DND-41 (cell line): ENCODE results near the gene SMURF2.

Source experiments
- ATAC-seq: fragments of 200-7000 bp; cut with Tn5 transposase; 3 replicates; pipeline ENCODE4 v1.9.1; 2021; ENCODE audit warnings: low read depth; ENCODE audit not compliant: insufficient read depth
- DNase-seq: peaks from one replicate; pipeline ENCODE4 v3.0.0-alpha.2; 2020
- H2AFZ ChIP-seq: 2 replicates; pipeline ENCODE4 v1.6.0; 2012; ENCODE audit warnings: low read depth, low read length
- H3K27ac ChIP-seq: 2 replicates; pipeline ENCODE4 v1.5.1; 2012; ENCODE audit warnings: low read length, inconsistent platforms
- H3K27me3 ChIP-seq: fragments of 200-600 bp; sonication (generic); 2 replicates; pipeline ENCODE4 v1.6.0; 2012; ENCODE audit warnings: low read length, mild to moderate bottlenecking, inconsistent platforms; ENCODE audit not compliant: insufficient read depth, poor library complexity
- H3K36me3 ChIP-seq: 2 replicates; pipeline ENCODE4 v1.5.1; 2012; ENCODE audit warnings: low read length, inconsistent platforms; ENCODE audit not compliant: insufficient read depth
- H3K4me1 ChIP-seq: 2 replicates; pipeline ENCODE4 v1.5.1; 2012; ENCODE audit warnings: mild to moderate bottlenecking, low read length; ENCODE audit not compliant: insufficient read depth
- H3K4me2 ChIP-seq: 2 replicates; pipeline ENCODE4 v1.6.0; 2012; ENCODE audit warnings: mild to moderate bottlenecking, moderate library complexity, low read length, inconsistent platforms; ENCODE audit not compliant: insufficient read depth
- H3K4me3 ChIP-seq, 2 experiments: fragments of 200-600 bp in 1 of 2; shearing (Covaris generic) in 1 of 2; 2 replicates each; pipeline ENCODE4 v1.5.1; 2012 to 2016; ENCODE audit warnings: inconsistent platforms in 2 of 2, low read length in 2 of 2, mild to moderate bottlenecking in 2 of 2, low read depth in 1 of 2, moderate library complexity in 1 of 2
- H3K79me2 ChIP-seq: 2 replicates; pipeline ENCODE4 v1.6.0; 2012; ENCODE audit warnings: low read length, inconsistent platforms; ENCODE audit not compliant: insufficient read depth
- H3K9ac ChIP-seq: 2 replicates; pipeline ENCODE4 v1.6.0; 2012; ENCODE audit warnings: low read depth, mild to moderate bottlenecking, inconsistent platforms, low read length, moderate library complexity
- H3K9me3 ChIP-seq: 2 replicates; pipeline ENCODE4 v1.5.1; 2012; ENCODE audit warnings: low read length, moderate library complexity, mild to moderate bottlenecking, inconsistent platforms; ENCODE audit not compliant: insufficient read depth, severe bottlenecking
- H4K20me1 ChIP-seq: 2 replicates; pipeline ENCODE4 v1.6.0; 2012; ENCODE audit warnings: low read length; ENCODE audit not compliant: insufficient read depth
- CTCF ChIP-seq: IDR thresholded peaks from 2 replicates; pipeline ENCODE4 v1.5.1; 2012; ENCODE audit warnings: borderline replicate concordance, low read length, moderate library complexity, mild to moderate bottlenecking; ENCODE audit not compliant: poor library complexity, severe bottlenecking; ENCODE audit errors: extremely low read depth
- EZH2 ChIP-seq: IDR thresholded peaks from 3 replicates; pipeline ENCODE4 v1.6.1; 2012; ENCODE audit warnings: borderline replicate concordance, low read depth, mild to moderate bottlenecking, moderate library complexity, low read length, inconsistent platforms; ENCODE audit not compliant: severe bottlenecking

Gene SMURF2

GRCh38 chr17:64694207-64694606 lies 32.1 kb upstream of the SMURF2 start:
- ATAC-seq (no peak), DNase-seq (no peak)
- no peak overlapping the region for H3K9ac ChIP-seq
- no peaks in the 10 kb centered on the region for H3K4me1 ChIP-seq
- H3K79me2 ChIP-seq = no peaks in the 10 kb centered on the region
- H4K20me1 ChIP-seq = no peaks in the 10 kb centered on the region
- H3K27me3 ChIP-seq = no peaks in the 10 kb centered on the region
- H3K27ac ChIP-seq = no peak overlapping the region
- no peaks in the 10 kb centered on the region for H3K9me3 ChIP-seq
- H3K36me3 ChIP-seq = no peaks in the 10 kb centered on the region
- no peak for TF ChIP-seq EZH2
- TF ChIP-seq CTCF = no peak
- H2AFZ ChIP-seq = 0 out of 2 replicates have a peak overlapping the region, but pooled peaks have one; percentile 9
- H3K4me2 ChIP-seq = no peak overlapping the region
- H3K4me3 ChIP-seq = no peak overlapping the region

DNA sequence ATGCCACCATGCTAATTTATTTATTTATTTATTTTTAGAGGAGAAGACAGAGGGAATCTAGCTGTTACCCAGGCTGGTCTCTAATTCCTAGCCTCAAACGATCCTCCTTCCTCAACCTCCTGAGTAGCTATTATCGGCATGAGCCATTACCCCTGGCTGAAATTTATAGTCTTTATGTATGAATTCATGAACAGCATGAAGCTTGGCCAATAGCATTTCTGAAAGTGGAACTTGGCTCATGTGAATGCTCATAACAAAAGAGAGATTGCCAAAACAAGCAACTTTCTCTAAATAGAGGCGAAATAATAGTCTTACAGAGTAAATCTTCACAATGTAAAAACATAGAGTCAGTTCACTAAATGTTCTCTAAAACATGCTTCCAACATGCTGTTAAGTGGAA lies 30.1 kb upstream of the SMURF2 start:
- ATAC-seq (no peak), DNase-seq (no peak)
- Histone ChIP-seq H3K27ac (no peak overlapping the region), H3K9ac (no peak overlapping the region), H3K36me3 (no peaks in the 10 kb centered on the region), H3K9me3 (no peaks in the 10 kb centered on the region), H3K27me3 (no peaks in the 10 kb centered on the region), H3K4me3 (no peak overlapping the region), H2AFZ (no peak overlapping the region), H3K79me2 (no peaks in the 10 kb centered on the region), H4K20me1 (no peaks in the 10 kb centered on the region), H3K4me2 (no peak overlapping the region), H3K4me1 (no peaks in the 10 kb centered on the region)
- no peak for TF ChIP-seq EZH2
- TF ChIP-seq CTCF = no peak

DNA sequence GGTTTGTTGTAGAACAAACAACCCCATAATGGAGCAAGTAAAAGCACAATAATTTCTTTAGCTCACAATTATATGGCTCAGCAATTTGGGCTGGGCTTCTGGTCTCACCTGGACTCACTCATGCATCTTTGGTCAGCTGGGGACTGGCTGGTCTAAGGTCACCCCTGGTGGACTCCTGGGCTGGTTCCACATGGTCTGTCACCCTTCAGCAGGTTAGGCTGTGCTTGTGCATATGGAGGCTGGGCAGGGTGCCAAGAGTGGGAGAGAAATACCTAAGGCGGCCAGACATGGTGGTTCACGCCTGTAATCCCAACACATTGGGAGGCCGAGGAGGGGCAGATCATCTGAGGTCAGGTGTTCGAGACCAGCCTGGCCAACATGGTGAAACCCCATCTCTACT lies 27.0 kb upstream of the SMURF2 start:
- H3K4me2 ChIP-seq = no peak overlapping the region
- H3K79me2 ChIP-seq = no peaks in the 10 kb centered on the region
- no peak overlapping the region for H3K4me3 ChIP-seq
- H3K27me3 ChIP-seq = no peaks in the 10 kb centered on the region
- DNase-seq (no peak), ATAC-seq (no peak)
- H3K27ac ChIP-seq = no peak overlapping the region
- H3K9me3 ChIP-seq = no peaks in the 10 kb centered on the region
- TF ChIP-seq CTCF = no peak
- TF ChIP-seq EZH2 = no peak
- no peaks in the 10 kb centered on the region for H3K4me1 ChIP-seq
- H2AFZ ChIP-seq = no peak overlapping the region
- H3K36me3 ChIP-seq = no peaks in the 10 kb centered on the region
- no peak overlapping the region for H3K9ac ChIP-seq
- no peaks in the 10 kb centered on the region for H4K20me1 ChIP-seq

DNA sequence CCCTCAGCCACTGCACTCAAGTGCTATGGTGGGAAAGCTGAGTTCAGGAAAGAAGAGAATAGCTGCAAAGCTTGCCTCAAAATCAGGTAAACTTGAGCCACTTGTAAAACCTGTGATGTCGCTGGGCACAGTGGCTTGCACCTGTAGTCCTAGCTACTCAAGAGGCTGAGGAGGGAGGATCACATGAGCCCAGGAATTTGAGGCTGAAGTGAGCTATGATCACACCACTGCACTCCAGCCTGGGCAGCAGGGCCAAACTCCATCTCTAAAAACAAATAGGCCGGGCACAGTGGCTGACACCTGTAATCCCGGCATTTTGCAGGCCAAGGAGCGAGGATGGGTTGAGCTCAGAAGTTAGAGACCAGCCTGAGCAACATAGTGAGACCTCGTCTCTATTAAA lies 26.4 kb upstream of the SMURF2 start:
- no peak overlapping the region for H3K27ac ChIP-seq

More for the DNA sequence above, 26.4 kb upstream of the SMURF2 start:
- no peak overlapping the region for H3K4me2 ChIP-seq
- H3K4me3 ChIP-seq = no peak overlapping the region
- no peak for TF ChIP-seq CTCF
- no peaks in the 10 kb centered on the region for H3K9me3 ChIP-seq
- H4K20me1 ChIP-seq = no peaks in the 10 kb centered on the region
- H3K79me2 ChIP-seq = no peaks in the 10 kb centered on the region
- no peak overlapping the region for H3K9ac ChIP-seq
- H3K4me1 ChIP-seq = no peaks in the 10 kb centered on the region
- ATAC-seq (no peak), DNase-seq (no peak)
- no peaks in the 10 kb centered on the region for H3K36me3 ChIP-seq
- H3K27me3 ChIP-seq = no peaks in the 10 kb centered on the region
- H2AFZ ChIP-seq = no peak overlapping the region
